Epithelial cell of esophagus (primary cell): Measurements from ENCODE around the gene MSL1.
A peak's percentile ranks its signal among the peaks of the same experiment; 100 is the strongest.

ENCODE experiments used
- DNase-seq: peaks from one replicate; pipeline ENCODE4 v3.0.0; 2010; ENCODE audit warnings: low read depth
- H3K4me3 ChIP-seq: 2 replicates; pipeline ENCODE4 v1.5.1; 2011; ENCODE audit warnings: mild to moderate bottlenecking, low read length, control low read depth
- CTCF ChIP-seq: IDR thresholded peaks from 2 replicates; pipeline ENCODE4 v1.5.1; 2011; ENCODE audit warnings: low read depth, mild to moderate bottlenecking, low read length, control low read depth, inconsistent platforms; ENCODE audit not compliant: insufficient read depth; ENCODE audit errors: missing control alignments

The MSL1 gene

GRCh38 chr17:40101367-40102210 lies 20.2 kb upstream of the MSL1 start:
- no peak for DNase-seq
- no peak for TF ChIP-seq CTCF
- no peak overlapping the region for H3K4me3 ChIP-seq

GRCh38 chr17:40103071-40103661 lies 18.6 kb upstream of the MSL1 start:
- no peak overlapping the region for H3K4me3 ChIP-seq
- TF ChIP-seq CTCF, result no peak
- no peak for DNase-seq

- TF ChIP-seq CTCF, result no peak
- no peak for DNase-seq
- H3K4me3 ChIP-seq, result no peak overlapping the region
Measured at GRCh38 chr17:40103688-40104087, 18.1 kb upstream of the MSL1 start.

- no peak for TF ChIP-seq CTCF
- DNase-seq, result peak; percentile 92
- no peak overlapping the region for H3K4me3 ChIP-seq
Measured at GRCh38 chr17:40104594-40105486, 16.9 kb upstream of the MSL1 start.

- no peak overlapping the region for H3K4me3 ChIP-seq
- TF ChIP-seq CTCF, result no peak
- no peak for DNase-seq
Measured at GRCh38 chr17:40105861-40106759, 15.7 kb upstream of the MSL1 start.
